Measurements from ENCODE around the gene INTS6.

Gene INTS6

GRCh38 chr13:51449018-51449417, 3.8 kb downstream of the INTS6 start:
- Histone ChIP-seq H3K27me3 (no peaks in the 10 kb centered on the region), H3K4me2 (peak overlapping the region in 7 of 11 experiments; percentile 8 to 97 (median 93); a peak in 10 of 22 replicates), H3K4me3 (no peak overlapping the region), H3K36me3 (peaks cover 19 to 59% (median 42%) of the 10 kb centered on the region in 11 experiments; a peak in 21 of 22 replicates), H3K9me3 (replicated peaks in 1 of 11) (no peaks in the 10 kb centered on the region), H3K27ac (no peak overlapping the region), H4K20me1 (peaks cover 0 to 12% (median 0%) of the 10 kb centered on the region in 11 experiments; a peak in 5 of 22 replicates), H3K9ac (no peak overlapping the region), H3K4me1 (peaks cover 14 to 28% (median 24%) of the 10 kb centered on the region in 10 experiments; a peak in 19 of 20 replicates)
- no peak for TF ChIP-seq Cebpa-rat (IDR thresholded peaks at IDR 0.05)

GRCh38 chr13:51444922-51445321, 7.9 kb downstream of the INTS6 start:
- Histone ChIP-seq H3K9me3 (replicated peaks in 1 of 11) (no peaks in the 10 kb centered on the region), H3K36me3 (peaks cover 10 to 70% (median 42%) of the 10 kb centered on the region in 11 experiments; a peak in 21 of 22 replicates), H4K20me1 (peaks cover 0 to 19% (median 7%) of the 10 kb centered on the region in 11 experiments; a peak in 10 of 22 replicates), H3K27me3 (no peaks in the 10 kb centered on the region), H3K27ac (no peak overlapping the region), H3K4me3 (no peak overlapping the region), H3K4me1 (peaks cover 0 to 17% (median 9%) of the 10 kb centered on the region in 10 experiments; a peak in 13 of 20 replicates), H3K4me2 (no peak overlapping the region), H3K9ac (no peak overlapping the region)
- TF ChIP-seq Cebpa-rat (IDR thresholded peaks at IDR 0.05) = no peak

GRCh38 chr13:51440381-51440780, 12.5 kb downstream of the INTS6 start:
- Histone ChIP-seq H3K9me3 (replicated peaks in 1 of 11) (no peaks in the 10 kb centered on the region), H4K20me1 (peaks cover 0 to 26% (median 11%) of the 10 kb centered on the region in 11 experiments; a peak in 10 of 22 replicates), H3K36me3 (peaks cover 0 to 60% (median 15%) of the 10 kb centered on the region in 11 experiments; a peak in 19 of 22 replicates), H3K27ac (no peak overlapping the region), H3K4me1 (peaks cover 0 to 8% (median 0%) of the 10 kb centered on the region in 10 experiments; a peak in 5 of 20 replicates), H3K9ac (no peak overlapping the region), H3K4me3 (no peak overlapping the region), H3K4me2 (no peak overlapping the region), H3K27me3 (no peaks in the 10 kb centered on the region)
- TF ChIP-seq Cebpa-rat (IDR thresholded peaks at IDR 0.05) = no peak

GRCh38 chr13:51437550-51438127, 15.2 kb downstream of the INTS6 start:
- Histone ChIP-seq H3K9ac (no peak overlapping the region), H3K36me3 (peaks cover 6 to 75% (median 28%) of the 10 kb centered on the region in 11 experiments; a peak in 19 of 22 replicates), H3K27ac (no peak overlapping the region), H3K9me3 (replicated peaks in 1 of 11) (no peaks in the 10 kb centered on the region), H3K4me1 (peaks cover 0 to 8% (median 0%) of the 10 kb centered on the region in 10 experiments; a peak in 5 of 20 replicates), H3K4me3 (no peak overlapping the region), H4K20me1 (peaks cover 0 to 34% (median 11%) of the 10 kb centered on the region in 11 experiments; a peak in 11 of 22 replicates), H3K4me2 (no peak overlapping the region), H3K27me3 (no peaks in the 10 kb centered on the region)
- no peak for TF ChIP-seq Cebpa-rat (IDR thresholded peaks at IDR 0.05)

GRCh38 chr13:51435002-51435578, 17.7 kb downstream of the INTS6 start:
- Histone ChIP-seq H3K9me3 (replicated peaks in 1 of 11) (no peaks in the 10 kb centered on the region), H3K4me3 (no peak overlapping the region), H3K36me3 (peaks cover 15 to 75% (median 31%) of the 10 kb centered on the region in 11 experiments; a peak in 19 of 22 replicates), H3K4me1 (peaks cover 0 to 8% (median 0%) of the 10 kb centered on the region in 10 experiments; a peak in 5 of 20 replicates), H4K20me1 (peaks cover 0 to 34% (median 4%) of the 10 kb centered on the region in 11 experiments; a peak in 9 of 22 replicates), H3K27me3 (no peaks in the 10 kb centered on the region), H3K4me2 (no peak overlapping the region), H3K27ac (no peak overlapping the region), H3K9ac (no peak overlapping the region)
- TF ChIP-seq Cebpa-rat (IDR thresholded peaks at IDR 0.05) = no peak

GRCh38 chr13:51432576-51432975, 20.3 kb downstream of the INTS6 start:
- H3K4me1 ChIP-seq = peaks cover 0 to 5% (median 0%) of the 10 kb centered on the region in 10 experiments; a peak in 4 of 20 replicates
- no peak overlapping the region for H3K27ac ChIP-seq
- H4K20me1 ChIP-seq = peaks cover 0 to 50% (median 19%) of the 10 kb centered on the region in 11 experiments; a peak in 15 of 22 replicates
- H3K4me2 ChIP-seq = no peak overlapping the region
- peaks cover 37 to 79% (median 55%) of the 10 kb centered on the region in 11 experiments for H3K36me3 ChIP-seq
- H3K9ac ChIP-seq = no peak overlapping the region
- no peaks in the 10 kb centered on the region for H3K9me3 ChIP-seq (replicated peaks in 1 of 11)
- no peaks in the 10 kb centered on the region for H3K27me3 ChIP-seq
- H3K4me3 ChIP-seq = no peak overlapping the region
- no peak for TF ChIP-seq Cebpa-rat (IDR thresholded peaks at IDR 0.05)

- Histone ChIP-seq H3K9ac (no peak overlapping the region), H3K9me3 (replicated peaks in 1 of 11) (no peaks in the 10 kb centered on the region), H4K20me1 (peaks cover 20 to 81% (median 62%) of the 10 kb centered on the region in 11 experiments; a peak in 21 of 22 replicates), H3K4me2 (no peak overlapping the region), H3K4me3 (no peak overlapping the region), H3K36me3 (peaks cover 67 to 100% (median 92%) of the 10 kb centered on the region in 11 experiments), H3K27ac (no peak overlapping the region), H3K4me1 (peaks cover 0 to 33% (median 6%) of the 10 kb centered on the region in 10 experiments; a peak in 9 of 20 replicates), H3K27me3 (no peaks in the 10 kb centered on the region)
- TF ChIP-seq Cebpa-rat (IDR thresholded peaks at IDR 0.05) = no peak
Observed at GRCh38 chr13:51426982-51427381, 25.9 kb downstream of the INTS6 start.

GRCh38 chr13:51425410-51426042, 27.3 kb downstream of the INTS6 start:
- Histone ChIP-seq H3K4me1 (peaks cover 5 to 47% (median 10%) of the 10 kb centered on the region in 10 experiments; a peak in 13 of 20 replicates), H3K27ac (no peak overlapping the region), H3K4me2 (no peak overlapping the region), H3K9me3 (replicated peaks in 1 of 11) (peaks cover 0 to 7% (median 0%) of the 10 kb centered on the region in 11 experiments; a peak in 4 of 22 replicates), H3K27me3 (no peaks in the 10 kb centered on the region), H3K4me3 (no peak overlapping the region), H4K20me1 (peaks cover 23 to 95% (median 76%) of the 10 kb centered on the region in 11 experiments; a peak in 21 of 22 replicates), H3K36me3 (peaks cover 68 to 100% (median 86%) of the 10 kb centered on the region in 11 experiments), H3K9ac (no peak overlapping the region)
- no peak for TF ChIP-seq Cebpa-rat (IDR thresholded peaks at IDR 0.05)

All from BLaER1 treated with 17β-estradiol and CSF1 and Interleukin-3, amounts not matched to agents 10 nM and 100 nM (cell line).